OCI-LY3 (cell line): Measurements from ENCODE around the gene SLC22A24.
"Not testable (repeated sequence)": the region's sequence is repeated elsewhere in the genome, so short reads cannot be mapped to it uniquely, and the experiment has no call there.

ENCODE experiments used
- H2AFZ ChIP-seq: fragments of 200-600, 300-600 bp; shearing (Covaris generic); 2 replicates; pipeline ENCODE4 v1.6.0; 2014; ENCODE audit warnings: antibody characterized with exemption, low read depth, low read length
- H3K27ac ChIP-seq: fragments of 200-600, 300-600 bp; sonication (generic); 2 replicates; pipeline ENCODE4 v1.5.1; 2014; ENCODE audit warnings: mild to moderate bottlenecking, low read length, moderate library complexity, mixed read lengths
- H3K27me3 ChIP-seq: fragments of 200-600, 300-600 bp; sonication (generic); 2 replicates; pipeline ENCODE4 v1.6.1; 2014; ENCODE audit warnings: low read depth, low read length, mixed read lengths
- H3K36me3 ChIP-seq: fragments of 200-600, 300-600 bp; sonication (generic); replicated peaks from 2 replicates; pipeline ENCODE3; 2014; ENCODE audit warnings: low read depth, low read length, mixed read lengths
- H3K4me1 ChIP-seq: fragments of 300-600, 200-600 bp; sonication (generic); 2 replicates; pipeline ENCODE4 v1.6.1; 2014; ENCODE audit warnings: low read length, mixed read lengths
- H3K4me2 ChIP-seq: fragments of 200-600, 300-600 bp; sonication (generic); 2 replicates; pipeline ENCODE4 v1.6.1; 2014; ENCODE audit warnings: low read length, mixed read lengths
- H3K4me3 ChIP-seq: fragments of 300-600, 200-600 bp; sonication (generic); 2 replicates; pipeline ENCODE4 v1.5.1; 2014; ENCODE audit warnings: antibody characterized with exemption, mild to moderate bottlenecking, low read length, moderate library complexity
- H3K79me2 ChIP-seq: fragments of 300-600, 200-600 bp; shearing (Covaris generic); 2 replicates; pipeline ENCODE4 v1.6.1; 2014; ENCODE audit warnings: mild to moderate bottlenecking, low read length, mixed read lengths
- H3K9ac ChIP-seq: fragments of 300-600, 200-600 bp; shearing (Covaris generic); 2 replicates; pipeline ENCODE4 v1.6.0; 2014; ENCODE audit warnings: mild to moderate bottlenecking, low read length, moderate library complexity
- H3K9me3 ChIP-seq: fragments of 200-600, 300-600 bp; shearing (Covaris generic); 2 replicates; pipeline ENCODE4 v1.6.1; 2014; ENCODE audit warnings: low read length, mixed read lengths; ENCODE audit not compliant: insufficient read depth
- H4K20me1 ChIP-seq: fragments of 200-600, 300-600 bp; sonication (generic); 2 replicates; pipeline ENCODE4 v1.6.1; 2016; ENCODE audit warnings: low read length, mixed read lengths; ENCODE audit not compliant: insufficient read depth
- EZH2phosphoT487 ChIP-seq: fragments of 200-600 bp; shearing (Covaris generic); IDR thresholded peaks from 2 replicates; pipeline ENCODE4 v1.6.1; 2018; ENCODE audit warnings: antibody characterized with exemption, mixed run types, low read depth
- TF ChIP-seq, protein P1 (sequence below): fragments of 200-600, 300-600 bp; sonication (generic); IDR thresholded peaks from 2 replicates; pipeline ENCODE4 v1.5.1; 2014; ENCODE audit warnings: antibody characterized with exemption, low read length, low read depth

Gene SLC22A24

DNA sequence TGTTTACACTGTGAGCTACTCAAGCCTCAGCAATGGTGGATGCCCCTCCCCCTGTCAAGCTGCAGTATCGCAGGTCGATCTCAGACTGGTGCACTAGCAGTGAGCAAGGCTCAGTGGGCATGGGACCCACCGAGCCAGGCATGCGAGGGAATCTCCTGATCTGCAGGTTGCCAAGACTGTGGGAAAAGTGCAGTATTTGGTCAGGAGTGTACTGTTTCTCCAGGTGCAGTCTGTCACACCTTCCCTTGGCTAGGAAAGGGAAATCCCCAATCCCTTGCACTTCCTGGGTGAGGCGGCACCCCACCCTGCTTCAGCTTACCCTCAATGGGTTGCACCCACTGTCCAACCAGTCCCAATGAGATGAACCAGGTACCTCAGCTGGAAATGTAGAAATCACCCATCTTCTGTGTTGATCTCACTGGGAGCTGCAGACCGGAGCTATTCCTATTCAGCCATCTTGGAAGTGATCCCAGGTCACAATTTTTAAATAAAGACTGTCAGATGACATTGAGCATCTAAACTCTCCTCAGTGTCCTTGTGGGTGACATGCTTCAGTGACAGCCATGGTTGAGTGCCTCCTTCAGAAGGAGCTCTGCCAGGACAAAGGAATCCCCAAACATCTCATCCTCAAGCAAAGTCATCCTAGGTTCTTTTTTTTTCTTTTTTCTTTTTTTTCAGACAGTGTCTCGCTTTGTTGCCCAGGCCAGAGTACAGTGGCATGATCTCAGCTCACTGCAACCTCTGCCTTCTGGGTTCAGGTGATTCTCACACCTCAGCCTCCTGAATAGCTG lies 10.8 kb downstream of the SLC22A24 start:
- H3K4me3 ChIP-seq: no peak overlapping the region
- peaks cover 19% of the 10 kb centered on the region; the same call in 1 of the 2 replicates for H3K27me3 ChIP-seq
- H2AFZ ChIP-seq: no peak overlapping the region
- no peak for TF ChIP-seq EZH2phosphoT487
- TF ChIP-seq, protein P1, sequence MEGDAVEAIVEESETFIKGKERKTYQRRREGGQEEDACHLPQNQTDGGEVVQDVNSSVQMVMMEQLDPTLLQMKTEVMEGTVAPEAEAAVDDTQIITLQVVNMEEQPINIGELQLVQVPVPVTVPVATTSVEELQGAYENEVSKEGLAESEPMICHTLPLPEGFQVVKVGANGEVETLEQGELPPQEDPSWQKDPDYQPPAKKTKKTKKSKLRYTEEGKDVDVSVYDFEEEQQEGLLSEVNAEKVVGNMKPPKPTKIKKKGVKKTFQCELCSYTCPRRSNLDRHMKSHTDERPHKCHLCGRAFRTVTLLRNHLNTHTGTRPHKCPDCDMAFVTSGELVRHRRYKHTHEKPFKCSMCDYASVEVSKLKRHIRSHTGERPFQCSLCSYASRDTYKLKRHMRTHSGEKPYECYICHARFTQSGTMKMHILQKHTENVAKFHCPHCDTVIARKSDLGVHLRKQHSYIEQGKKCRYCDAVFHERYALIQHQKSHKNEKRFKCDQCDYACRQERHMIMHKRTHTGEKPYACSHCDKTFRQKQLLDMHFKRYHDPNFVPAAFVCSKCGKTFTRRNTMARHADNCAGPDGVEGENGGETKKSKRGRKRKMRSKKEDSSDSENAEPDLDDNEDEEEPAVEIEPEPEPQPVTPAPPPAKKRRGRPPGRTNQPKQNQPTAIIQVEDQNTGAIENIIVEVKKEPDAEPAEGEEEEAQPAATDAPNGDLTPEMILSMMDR: no peak
- H3K4me2 ChIP-seq: no peak overlapping the region
- no peaks in the 10 kb centered on the region for H3K4me1 ChIP-seq
- no peaks in the 10 kb centered on the region for H4K20me1 ChIP-seq
- no peaks in the 10 kb centered on the region for H3K9me3 ChIP-seq
- no peaks in the 10 kb centered on the region for H3K79me2 ChIP-seq
- H3K9ac ChIP-seq: no peak overlapping the region
- H3K27ac ChIP-seq: no peak overlapping the region
- H3K36me3 ChIP-seq: no peaks in the 10 kb centered on the region

DNA sequence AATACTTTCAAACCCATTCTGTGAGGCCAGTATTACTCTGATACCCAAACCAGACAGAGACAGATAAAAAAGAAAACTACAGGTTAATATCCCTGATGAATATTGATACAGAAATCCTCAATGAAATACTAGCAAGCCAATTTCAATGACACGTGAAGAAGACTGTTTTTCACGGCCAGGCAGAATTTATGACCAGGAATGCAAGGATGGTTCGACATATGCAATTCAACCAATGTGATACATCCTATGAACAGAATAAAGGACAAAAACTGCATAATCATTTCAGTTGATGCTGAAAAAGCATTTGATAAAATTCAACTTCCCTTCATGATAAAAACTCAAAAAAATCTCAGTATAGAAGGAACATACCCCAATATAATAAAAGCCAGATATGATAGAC lies 44.5 kb downstream of the SLC22A24 start:
- Histone ChIP-seq H3K9me3 (peaks cover 7% of the 10 kb centered on the region; the same call in 1 of the 2 replicates), H3K4me2 (no peak overlapping the region), H3K27ac (no peak overlapping the region), H3K36me3 (no peaks in the 10 kb centered on the region), H4K20me1 (no peaks in the 10 kb centered on the region), H3K4me1 (no peaks in the 10 kb centered on the region), H3K4me3 (no peak overlapping the region), H3K79me2 (no peaks in the 10 kb centered on the region), H3K9ac (no peak overlapping the region), H3K27me3 (peaks cover 4% of the 10 kb centered on the region; the same call in 1 of the 2 replicates), H2AFZ (no peak overlapping the region)
- TF ChIP-seq EZH2phosphoT487: no peak
- TF ChIP-seq, protein P1: no peak

DNA sequence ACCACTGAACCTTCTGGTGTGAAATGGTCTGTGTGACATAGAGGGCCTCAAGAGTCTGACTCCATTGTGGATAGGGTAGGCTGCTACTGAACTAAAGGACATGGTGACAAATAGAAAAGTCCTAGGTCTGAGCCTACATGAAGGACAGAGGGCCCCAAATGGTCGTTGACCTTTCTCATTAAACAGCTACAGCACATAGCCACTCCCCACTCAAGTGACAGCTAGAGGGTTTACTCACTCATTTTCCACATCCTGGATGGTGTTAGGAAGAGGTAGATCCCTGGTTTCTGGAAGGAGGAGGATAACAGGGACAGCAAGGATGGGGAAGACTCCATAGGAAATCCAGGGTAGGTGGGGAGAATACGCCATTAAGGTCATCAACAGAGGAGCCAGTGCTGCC lies 63.3 kb downstream of the SLC22A24 start:
- no peaks in the 10 kb centered on the region for H3K4me1 ChIP-seq
- no peak overlapping the region for H3K27ac ChIP-seq
- TF ChIP-seq, protein P1: no peak
- H3K9me3 ChIP-seq: no peaks in the 10 kb centered on the region
- H3K27me3 ChIP-seq: peaks cover 19% of the 10 kb centered on the region
- H3K79me2 ChIP-seq: no peaks in the 10 kb centered on the region
- no peaks in the 10 kb centered on the region for H4K20me1 ChIP-seq
- H3K4me2 ChIP-seq: no peak overlapping the region
- H2AFZ ChIP-seq: no peak overlapping the region
- H3K4me3 ChIP-seq: no peak overlapping the region
- H3K9ac ChIP-seq: no peak overlapping the region
- no peaks in the 10 kb centered on the region for H3K36me3 ChIP-seq

DNA sequence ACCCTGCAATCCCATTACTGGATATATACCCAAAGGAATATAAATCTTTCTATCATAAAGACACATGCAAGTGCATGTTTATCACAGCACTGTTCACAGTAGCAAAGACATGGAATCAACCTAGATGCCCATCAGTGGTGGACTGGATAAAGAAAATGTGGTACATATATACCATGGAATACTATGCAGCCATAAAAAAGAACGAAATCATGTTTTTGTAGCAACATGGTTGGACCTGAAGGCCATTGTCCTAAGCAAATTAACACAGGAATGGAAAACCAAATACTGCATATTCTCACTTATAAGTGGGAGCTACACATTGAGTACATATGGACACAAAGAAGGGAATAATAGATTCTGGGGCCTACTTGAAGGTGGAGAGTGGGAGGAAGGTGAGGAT lies 97.8 kb downstream of the SLC22A24 start:
- not testable (repeated sequence) for H3K9me3 ChIP-seq, H3K9ac ChIP-seq, H3K4me3 ChIP-seq, H2AFZ ChIP-seq, H3K36me3 ChIP-seq, H3K79me2 ChIP-seq, H3K27ac ChIP-seq, H4K20me1 ChIP-seq, H3K4me2 ChIP-seq, H3K4me1 ChIP-seq, H3K27me3 ChIP-seq
